Natural killer cell (primary cell): Measurements from ENCODE around the gene CD276. TPM values are rescaled to one million over a fixed set of nuclear protein-coding genes. Genes with fewer than 3 reads are reported as not detected.
"Not testable (repeated sequence)": the region's sequence is repeated elsewhere in the genome, so short reads cannot be mapped to it uniquely, and the experiment has no call there.

Experiments used
- ATAC-seq, 3 donors: fragments of 150-1000 bp in 2 of 3; fragments of 200-7000 bp in 1 of 3; cut with Tn5 transposase; 1 replicate in 1 of 3; 2 replicates in 2 of 3; pipeline ENCODE4 v1.10.0; 2021; ENCODE audit warnings: mild to moderate bottlenecking in 2 of 3, moderate library complexity in 2 of 3
- DNase-seq, 2 donors: peaks; one replicate each; pipeline versions ENCODE4 v3.0.0 to v3.0.0-alpha.2; 2013 to 2021; ENCODE audit warnings: mixed read lengths in 1 of 2
- H3K27ac ChIP-seq: one replicate; pipeline ENCODE4 v1.5.1; 2013; ENCODE audit warnings: mild to moderate bottlenecking, low read length
- H3K27me3 ChIP-seq: one replicate; pipeline ENCODE4 v1.6.1; 2013; ENCODE audit warnings: low read length; ENCODE audit not compliant: control insufficient read depth, insufficient read depth
- H3K36me3 ChIP-seq: one replicate; pipeline ENCODE4 v1.6.1; 2013; ENCODE audit warnings: low read length; ENCODE audit not compliant: control insufficient read depth, insufficient read depth
- H3K4me1 ChIP-seq: one replicate; pipeline ENCODE4 v1.6.1; 2013; ENCODE audit warnings: low read length; ENCODE audit not compliant: control insufficient read depth, insufficient read depth
- H3K4me3 ChIP-seq: one replicate; pipeline ENCODE4 v1.5.1; 2013; ENCODE audit warnings: low read length
- H3K9me3 ChIP-seq: one replicate; pipeline ENCODE4 v1.6.1; 2013; ENCODE audit warnings: low read length; ENCODE audit not compliant: control insufficient read depth, insufficient read depth
- H3K27ac Mint-ChIP-seq, 2 donors: one replicate each; pipeline ENCODE4 v1.8.0; 2022; ENCODE audit warnings: mild to moderate bottlenecking in 2 of 2, mixed read lengths in 2 of 2, moderate library complexity in 1 of 2
- H3K27me3 Mint-ChIP-seq, 2 donors: one replicate each; pipeline ENCODE4 v1.8.0; 2022; ENCODE audit warnings: low read depth in 2 of 2, mixed read lengths in 2 of 2
- H3K36me3 Mint-ChIP-seq: one replicate; pipeline ENCODE4 v1.8.0; 2022; ENCODE audit warnings: mixed read lengths
- H3K4me1 Mint-ChIP-seq, 2 donors: one replicate each; pipeline ENCODE4 v1.8.0; 2022; ENCODE audit warnings: mixed read lengths in 2 of 2
- H3K4me3 Mint-ChIP-seq: one replicate; pipeline ENCODE4 v1.8.0; 2022; ENCODE audit warnings: mild to moderate bottlenecking, moderate library complexity, mixed read lengths
- H3K9me3 Mint-ChIP-seq, 2 donors: one replicate each; pipeline ENCODE4 v1.8.0; 2022; ENCODE audit warnings: mixed read lengths in 2 of 2
- CTCF ChIP-seq: fragments of 200-600 bp; IDR thresholded peaks from one replicate; pipeline ENCODE4 v1.8.0; 2022; ENCODE audit warnings: antibody characterized with exemption
- WGBS: methylation state at CpG from one replicate; pipeline ENCODE4 v1.1.7; 2013; ENCODE audit warnings: missing lambda C conversion rate; ENCODE audit not compliant: insufficient coverage; 5-methylcytosine and 5-hydroxymethylcytosine counted together
- intact Hi-C: fragments of 100-400 bp; cut with micrococcal nuclease; formaldehyde crosslinking; loops from one replicate; pipeline ENCODE4 v1.14.2; 2022
- total RNA-seq, 4 donors: library from RNA; stranded (reverse); fragments of 120-200 nt in 1 of 4; gene quantifications; one replicate each; pipeline versions ENCODE4 v1.2.3 to v1.2.4, GENCODE V29; 2013 to 2022

The CD276 gene
- total RNA-seq, 3 donors from 2014 or later (not counting 1 experiment from before 2014, with no cell fraction given), result not detected

- no peak for TF ChIP-seq CTCF
- Histone ChIP-seq H3K4me1 (no peaks in the 10 kb centered on the region), H3K4me3 (no peak overlapping the region), H3K27me3 (no peaks in the 10 kb centered on the region), H3K27ac (no peak overlapping the region), H3K9me3 (no peaks in the 10 kb centered on the region), H3K36me3 (no peaks in the 10 kb centered on the region)
- Mint-ChIP-seq H3K9me3 (no peaks in the 10 kb centered on the region), H3K27ac (no peak overlapping the region), H3K4me3 (no peak overlapping the region), H3K4me1 (no peaks in the 10 kb centered on the region), H3K36me3 (no peaks in the 10 kb centered on the region), H3K27me3 (peaks cover 9 to 10% of the 10 kb centered on the region in 2 donors)
- WGBS, result 33% methylated on average over 3 of the region's 3 CpGs
- DNase-seq, result no peak
- intact Hi-C loops, result no loop called here
- no peak for ATAC-seq
Observed at GRCh38 chr15:73724212-73724611, 40.0 kb downstream of the CD276 start.

GRCh38 chr15:73727330-73727976 is 43.3 kb downstream of the CD276 start:
- no peak for ATAC-seq
- Histone ChIP-seq H3K4me1 (no peaks in the 10 kb centered on the region), H3K27me3 (no peaks in the 10 kb centered on the region), H3K36me3 (no peaks in the 10 kb centered on the region), H3K27ac (no peak overlapping the region), H3K9me3 (no peaks in the 10 kb centered on the region), H3K4me3 (no peak overlapping the region)
- WGBS, result 90% methylated on average over 7 of the region's 7 CpGs
- H3K27me3 Mint-ChIP-seq, result peaks cover 8 to 9% of the 10 kb centered on the region in 2 donors
- no peaks in the 10 kb centered on the region for H3K9me3 Mint-ChIP-seq
- H3K36me3 Mint-ChIP-seq, result no peaks in the 10 kb centered on the region
- TF ChIP-seq CTCF, result no peak
- H3K27ac Mint-ChIP-seq, result no peak overlapping the region
- H3K4me3 Mint-ChIP-seq, result no peak overlapping the region
- no peaks in the 10 kb centered on the region for H3K4me1 Mint-ChIP-seq
- intact Hi-C loops, result no loop called here
- DNase-seq, result no peak

GRCh38 chr15:73732051-73732450 is 47.9 kb downstream of the CD276 start:
- H3K27me3 ChIP-seq, H3K36me3 ChIP-seq, DNase-seq, H3K4me3 ChIP-seq, H3K27ac ChIP-seq, H3K4me1 ChIP-seq, H3K27me3 Mint-ChIP-seq, H3K4me1 Mint-ChIP-seq, H3K4me3 Mint-ChIP-seq, H3K36me3 Mint-ChIP-seq, H3K27ac Mint-ChIP-seq, ATAC-seq, H3K9me3 Mint-ChIP-seq, H3K9me3 ChIP-seq, intact Hi-C loops: not testable (repeated sequence)
- 93% methylated on average over 29 of the region's 29 CpGs for WGBS

- Histone ChIP-seq H3K27ac (no peak overlapping the region), H3K27me3 (no peaks in the 10 kb centered on the region), H3K4me1 (no peaks in the 10 kb centered on the region), H3K36me3 (no peaks in the 10 kb centered on the region), H3K9me3 (no peaks in the 10 kb centered on the region), H3K4me3 (no peak overlapping the region)
- no peaks in the 10 kb centered on the region for H3K36me3 Mint-ChIP-seq
- intact Hi-C loops, result no loop called here
- TF ChIP-seq CTCF, result no peak
- H3K9me3 Mint-ChIP-seq, result no peaks in the 10 kb centered on the region
- no peak for ATAC-seq
- DNase-seq, result no peak
- no peaks in the 10 kb centered on the region for H3K4me1 Mint-ChIP-seq
- H3K27ac Mint-ChIP-seq, result no peak overlapping the region
- H3K27me3 Mint-ChIP-seq, result no peaks in the 10 kb centered on the region
- 88% methylated on average over 3 of the region's 3 CpGs for WGBS
- no peak overlapping the region for H3K4me3 Mint-ChIP-seq
Observed at GRCh38 chr15:73732930-73733329, 48.7 kb downstream of the CD276 start.
